HepG2 (cell line): ENCODE data around the gene ACSS3. TPM values are rescaled to one million over a fixed set of nuclear protein-coding genes. Genes with fewer than 3 reads are reported as not detected.
A peak's percentile ranks its signal among the peaks of the same experiment; 100 is the strongest.

Source experiments
- ATAC-seq: fragments of 200-7000 bp; cut with Tn5 transposase; 3 replicates; pipeline ENCODE4 v1.9.1; 2020; ENCODE audit warnings: mild to moderate bottlenecking, moderate library complexity
- BruUV-seq: library from RNA; stranded (reverse); fragments of 400-500 nt; replicated peaks from 2 replicates; lab custom pipeline; 2021; lab: Mats Ljungman, UMichigan
- CTCF ChIA-PET: fragments of 300-600 bp; formaldehyde crosslinking; extraction: SDS; loops from one replicate; lab custom pipeline; 2021; ENCODE audit warnings: low total read pairs, inconsistent platforms, low intra/inter-chr PET ratio; lab: Yijun Ruan, JAX
- POLR2A ChIA-PET: fragments of 350-600 bp; sonication (Branson Sonifier 250); formaldehyde crosslinking; loops from one replicate; lab custom pipeline; 2020; ENCODE audit warnings: antibody characterized with exemption, inconsistent platforms; lab: Yijun Ruan, JAX
- DNase-seq: peaks from one replicate; pipeline ENCODE4 v3.0.0-alpha.2; 2015; ENCODE audit warnings: low spot score
- FAIRE-seq: peaks from 3 replicates; lab custom pipeline; 2011; peaks lifted over from hg19 to GRCh38; lab: Jason Lieb, UNC
- H2AFZ ChIP-seq: one replicate; pipeline ENCODE4 v1.6.1; 2011; ENCODE audit warnings: low read length, inconsistent platforms
- H3K27ac ChIP-seq: fragments of 300-600 bp; 3 replicates; pipeline ENCODE4 v1.8.0; 2011; ENCODE audit warnings: mixed run types, mild to moderate bottlenecking, mixed read lengths, low read length, inconsistent platforms; ENCODE audit not compliant: insufficient read depth; ENCODE audit errors: extremely low read length
- H3K27me3 ChIP-seq, 2 experiments: fragments of 200-600 bp in 1 of 2; 2 replicates in 1 of 2; 3 replicates in 1 of 2; pipeline versions ENCODE4 v1.6.0 to v1.8.0; 2011; ENCODE audit warnings: low read length in 2 of 2, mild to moderate bottlenecking in 2 of 2, moderate library complexity in 2 of 2, inconsistent platforms in 1 of 2; ENCODE audit not compliant: insufficient read depth in 2 of 2, control insufficient read depth in 1 of 2
- H3K36me3 ChIP-seq, 2 experiments: fragments of 200-600 bp in 1 of 2; replicated peaks in 1 of 2; 2 replicates in 1 of 2; 3 replicates in 1 of 2; pipeline versions ENCODE4 v1.5.1 to v1.8.0; 2011; ENCODE audit warnings: low read length in 2 of 2, inconsistent platforms in 1 of 2; ENCODE audit not compliant: insufficient read depth in 2 of 2, control insufficient read depth in 1 of 2
- H3K4me1 ChIP-seq: 2 replicates; pipeline ENCODE4 v1.5.1; 2012; ENCODE audit warnings: low read length, inconsistent platforms; ENCODE audit not compliant: insufficient read depth
- H3K4me2 ChIP-seq: 2 replicates; pipeline ENCODE4 v1.6.0; 2011; ENCODE audit warnings: low read depth, low read length, inconsistent platforms
- H3K4me3 ChIP-seq, 3 experiments: fragments of 200-600 bp in 1 of 3; sonication (generic), shearing (Covaris generic) in 1 of 3; replicated peaks in 1 of 3; 2 replicates each; pipeline ENCODE4 v1.5.1; 2011 to 2016; ENCODE audit warnings: low read length in 3 of 3, inconsistent platforms in 2 of 3, low read depth in 2 of 3, mild to moderate bottlenecking in 2 of 3, control low read depth in 1 of 3, mixed read lengths in 1 of 3; ENCODE audit not compliant: insufficient read depth in 1 of 3
- H3K79me2 ChIP-seq: one replicate; pipeline ENCODE4 v1.6.1; 2011; ENCODE audit warnings: low read length, inconsistent platforms; ENCODE audit not compliant: insufficient read depth
- H3K9ac ChIP-seq: 2 replicates; pipeline ENCODE4 v1.6.0; 2011; ENCODE audit warnings: mild to moderate bottlenecking, low read depth, low read length, inconsistent platforms; ENCODE audit not compliant: insufficient read depth
- H3K9me3 ChIP-seq: 2 replicates; pipeline ENCODE4 v1.5.1; 2012; ENCODE audit warnings: mild to moderate bottlenecking, low read length
- H4K20me1 ChIP-seq: 2 replicates; pipeline ENCODE4 v1.6.0; 2011; ENCODE audit warnings: inconsistent platforms, mild to moderate bottlenecking, low read length, moderate library complexity; ENCODE audit not compliant: insufficient read depth
- GLI4 ChIP-seq: sonication (generic); formaldehyde crosslinking; IDR thresholded peaks from 2 replicates; pipeline ENCODE4 v1.5.1; 2020; ENCODE audit warnings: missing genetic modification reagents, mild to moderate bottlenecking, moderate library complexity, borderline replicate concordance
- MAFK ChIP-seq, 2 experiments: IDR thresholded peaks in 1 of 2; conservative IDR thresholded peaks in 1 of 2; 2 replicates each; pipeline ENCODE4 v1.6.1; 2011; ENCODE audit warnings: improper control_type of control experiment in 2 of 2, low read length in 2 of 2
- RBM22 ChIP-seq: fragments of 200-400 bp; formaldehyde crosslinking; optimal IDR thresholded peaks from 2 replicates; pipeline ENCODE3; 2017; ENCODE audit warnings: mild to moderate bottlenecking, low read length, moderate library complexity
- ZNF780A ChIP-seq: sonication (generic); formaldehyde crosslinking; IDR thresholded peaks from 2 replicates; pipeline ENCODE4 v1.8.0; 2022; ENCODE audit warnings: mild to moderate bottlenecking, missing genetic modification reagents, moderate library complexity
- WGBS: methylation state at CpG from one replicate; pipeline ENCODE4 v1.1.6; 2017; ENCODE audit warnings: low lambda C conversion rate; 5-methylcytosine and 5-hydroxymethylcytosine counted together
- in situ Hi-C: cut with HindIII; loops from 2 replicates; pipeline ENCODE4 v1.10.0; 2017; ENCODE audit warnings: low pct_unique_long_range_greater_than_20kb; ENCODE audit not compliant: extremely low pct_ligation_motif_present
- intact Hi-C: fragments of 100-400 bp; cut with micrococcal nuclease; formaldehyde crosslinking; loops from one replicate; pipeline ENCODE4 v1.10.0; 2022; ENCODE audit not compliant: unreplicated experiment
- polyA plus RNA-seq, 8 experiments: library from polyadenylated mRNA; depleted of rRNA in 3 of 8; stranded (reverse) in 7 of 8; unstranded in 1 of 8; fragments of >200 nt; fragmentation: Illumina TruSeq in 4 of 8; extraction: Trizol in 4 of 8; gene quantifications; 2 replicates each; pipeline versions ENCODE4 v1.2.1 to v1.2.3, GENCODE V29; 2011 to 2016; ENCODE audit warnings: low read depth in 4 of 8, missing spikeins in 1 of 8, mixed read lengths in 1 of 8; ENCODE audit not compliant: insufficient read depth in 1 of 8
- total RNA-seq, 5 experiments: library from RNA; depleted of rRNA; stranded (reverse); fragments of >200 nt; fragmentation: Illumina TruSeq; extraction: Trizol; gene quantifications; 2 replicates each; pipeline ENCODE4 v1.2.3, GENCODE V29; 2016; ENCODE audit warnings: low read depth in 1 of 5
- TF ChIP-seq, protein P1 (sequence below): sonication (generic); formaldehyde crosslinking; IDR thresholded peaks from 2 replicates; pipeline ENCODE4 v1.5.0; 2020; ENCODE audit warnings: mild to moderate bottlenecking, missing genetic modification reagents

Gene ACSS3
- total and polyA plus RNA-seq, 2 of the 13 experiments (the other 11 are each of a cell fraction or from before 2014, with no cell fraction given) = 79.5 to 86.3 TPM

DNA sequence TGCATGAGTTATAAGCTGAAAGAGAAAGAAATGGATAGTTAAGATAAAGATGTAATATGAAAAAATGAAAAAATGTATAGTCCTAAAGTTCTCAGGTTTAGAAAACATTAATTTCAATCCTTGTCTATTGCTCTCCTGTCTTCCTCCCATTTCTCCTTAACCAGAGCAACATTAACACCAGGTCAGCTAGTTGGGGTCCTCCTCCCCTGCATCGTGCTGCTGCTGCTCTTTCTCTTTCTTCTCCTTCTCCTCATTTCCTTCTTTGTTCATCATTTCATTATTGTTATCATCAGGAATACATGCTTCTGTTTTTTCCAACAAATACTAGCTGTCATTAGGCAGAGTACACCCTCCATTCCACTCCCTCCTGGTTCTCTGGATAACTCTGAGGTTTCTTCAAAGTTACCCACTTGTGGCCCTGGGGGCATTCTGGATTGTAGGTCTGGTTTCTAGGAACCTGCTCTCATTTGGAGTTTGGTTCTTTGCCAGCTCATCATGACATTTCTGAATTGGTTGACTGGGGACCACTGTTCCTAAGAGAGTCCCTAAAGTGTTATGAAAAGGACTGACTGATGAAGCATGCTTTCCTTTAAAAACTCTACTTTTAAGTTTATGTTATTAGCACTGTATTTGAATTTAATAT lies 17.0 kb downstream of the ACSS3 start:
- intact Hi-C loops (no loop called here), in situ Hi-C loops (no loop called here)
- H3K4me1 ChIP-seq = peaks cover 38% of the 10 kb centered on the region
- ChIA-PET POLR2A (interaction anchor here (1.2 kb wide), 1 partner anchor 16 kb away, joined by 8 read pairs; no protein-coding TSS in a partner anchor), CTCF (no interaction called here)
- no peak overlapping the region for H3K27ac ChIP-seq
- peaks cover 15% of the 10 kb centered on the region; the same call in 1 of the 2 replicates for H4K20me1 ChIP-seq
- no peaks in the 10 kb centered on the region for H3K27me3 ChIP-seq
- no peak overlapping the region for H3K4me2 ChIP-seq
- H3K9ac ChIP-seq = no peak overlapping the region
- no peak for DNase-seq
- H3K9me3 ChIP-seq = no peaks in the 10 kb centered on the region
- TF ChIP-seq RBM22 = peak; percentile 90
- TF ChIP-seq, protein P1, sequence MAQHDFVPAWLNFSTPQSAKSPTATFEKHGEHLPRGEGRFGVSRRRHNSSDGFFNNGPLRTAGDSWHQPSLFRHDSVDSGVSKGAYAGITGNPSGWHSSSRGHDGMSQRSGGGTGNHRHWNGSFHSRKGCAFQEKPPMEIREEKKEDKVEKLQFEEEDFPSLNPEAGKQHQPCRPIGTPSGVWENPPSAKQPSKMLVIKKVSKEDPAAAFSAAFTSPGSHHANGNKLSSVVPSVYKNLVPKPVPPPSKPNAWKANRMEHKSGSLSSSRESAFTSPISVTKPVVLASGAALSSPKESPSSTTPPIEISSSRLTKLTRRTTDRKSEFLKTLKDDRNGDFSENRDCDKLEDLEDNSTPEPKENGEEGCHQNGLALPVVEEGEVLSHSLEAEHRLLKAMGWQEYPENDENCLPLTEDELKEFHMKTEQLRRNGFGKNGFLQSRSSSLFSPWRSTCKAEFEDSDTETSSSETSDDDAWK (CRISPR knock-in tag) = no peak
- TF ChIP-seq GLI4 (CRISPR knock-in tag) = no peak
- no peak for ATAC-seq
- peaks cover 98% of the 10 kb centered on the region for H3K79me2 ChIP-seq
- H3K36me3 ChIP-seq = peaks cover 0 to 9% of the 10 kb centered on the region in 2 experiments; a peak in 2 of 5 replicates
- H3K4me3 ChIP-seq = no peak overlapping the region
- no peak overlapping the region for H2AFZ ChIP-seq
- no TSS peak for BruUV-seq
- no peak for FAIRE-seq
- 95% methylated on average over 1 of the region's 1 CpG for WGBS

DNA sequence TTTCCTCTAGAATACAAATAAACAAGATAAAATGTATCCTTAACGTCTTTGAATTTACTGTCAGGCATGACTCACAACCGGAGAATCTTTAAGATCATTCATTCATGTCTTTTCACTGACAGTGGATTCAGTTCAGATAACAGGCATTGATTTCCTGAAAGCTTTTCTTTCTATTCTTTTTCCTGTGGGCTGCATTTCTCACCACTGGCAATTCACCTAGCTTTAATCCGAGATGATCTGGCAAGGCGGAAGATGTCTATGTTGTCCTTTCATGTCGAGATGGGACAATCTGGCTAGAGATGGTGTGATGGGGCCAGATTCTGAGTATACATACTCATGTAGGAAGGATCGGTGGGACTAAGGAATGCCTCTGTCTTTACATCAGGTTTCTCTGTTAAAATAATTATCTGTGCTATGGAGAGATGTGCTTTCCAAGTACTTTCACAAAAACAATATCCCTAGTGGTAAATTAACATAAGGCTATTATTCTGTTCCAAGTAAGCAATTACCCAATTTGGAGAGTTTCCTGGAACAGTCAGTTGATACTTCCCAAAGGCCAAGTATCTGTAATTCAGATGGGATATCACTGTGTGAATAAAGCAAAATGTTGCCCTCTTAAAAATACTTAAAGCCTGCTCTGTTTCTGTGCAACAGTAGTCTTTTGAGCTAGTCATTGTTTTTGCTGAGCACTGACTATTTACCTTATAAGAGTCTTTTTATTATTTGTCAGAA lies 17.8 kb downstream of the ACSS3 start:
- DNase-seq = no peak
- intact Hi-C loops = no loop called here
- no peak overlapping the region for H3K9ac ChIP-seq
- H3K27ac ChIP-seq = no peak overlapping the region
- WGBS = 86% methylated on average over 6 of the region's 6 CpGs
- H3K79me2 ChIP-seq = peaks cover 98% of the 10 kb centered on the region
- H2AFZ ChIP-seq = no peak overlapping the region
- no peak overlapping the region for H3K4me3 ChIP-seq
- CTCF ChIA-PET = no interaction called here
- ATAC-seq = no peak
- TF ChIP-seq MAFK (conservative IDR thresholded peaks at IDR 0.05 in 1 of 2, IDR thresholded peaks at IDR 0.05 in 1 of 2; ENCODE audit: low read length in 2 of 2) (0 out of 4 replicates have a peak, but pooled peaks of 1 of the 2 experiments have one; percentile 18), ZNF780A (CRISPR knock-in tag) (no peak)
- TF ChIP-seq, all 625 proteins: peak for 1
- in situ Hi-C loops = no loop called here
- Histone ChIP-seq H3K4me1 (peaks cover 33% of the 10 kb centered on the region), H4K20me1 (peaks cover 15% of the 10 kb centered on the region; the same call in 1 of the 2 replicates), H3K4me2 (no peak overlapping the region), H3K36me3 (peaks cover 0 to 9% of the 10 kb centered on the region in 2 experiments; a peak in 1 of 5 replicates), H3K27me3 (no peaks in the 10 kb centered on the region), H3K9me3 (no peaks in the 10 kb centered on the region)
- no peak for FAIRE-seq
- POLR2A ChIA-PET = no interaction called here
- BruUV-seq = no TSS peak
